GM12892 (cell line): ENCODE measurements around the gene ASTL.

Experiments used
- POLR2A ChIP-seq: IDR thresholded peaks from 2 replicates; pipeline ENCODE4 v1.6.1; 2011; ENCODE audit warnings: low read depth, low read length, control low read depth
- POLR2AphosphoS5 ChIP-seq: IDR thresholded peaks from 2 replicates; pipeline ENCODE4 v1.6.1; 2011; ENCODE audit warnings: low read depth, low read length, control low read depth
- TAF1 ChIP-seq: IDR thresholded peaks from 2 replicates; pipeline ENCODE4 v1.6.1; 2011; ENCODE audit warnings: low read depth, mild to moderate bottlenecking, control low read depth, low read length, borderline replicate concordance

GRCh38 chr2:96114903-96115581 is 23.3 kb downstream of the ASTL start:
- TF ChIP-seq POLR2AphosphoS5 (no peak), POLR2A (no peak), TAF1 (no peak)
